Chondrocyte (in vitro differentiated cells): ENCODE data around the gene SEMA3A. TPM values are rescaled to one million over a fixed set of nuclear protein-coding genes. Genes with fewer than 3 reads are reported as not detected.

ENCODE experiments used
- DNase-seq: peaks from one replicate; pipeline ENCODE4 v3.0.0; 2021; ENCODE audit warnings: mixed read lengths, low spot score
- H3K27ac Mint-ChIP-seq: one replicate; pipeline ENCODE4 v1.8.0; 2021; ENCODE audit warnings: mild to moderate bottlenecking, moderate library complexity, mixed read lengths; ENCODE audit not compliant: unreplicated experiment
- H3K27me3 Mint-ChIP-seq: 2 replicates; pipeline ENCODE4 v1.8.0; 2021; ENCODE audit warnings: low read depth, mixed read lengths
- H3K36me3 Mint-ChIP-seq: 2 replicates; pipeline ENCODE4 v1.8.0; 2021; ENCODE audit warnings: low read depth, mixed read lengths
- H3K4me1 Mint-ChIP-seq: 2 replicates; pipeline ENCODE4 v1.8.0; 2021; ENCODE audit warnings: low read depth, mild to moderate bottlenecking, mixed read lengths
- H3K4me3 Mint-ChIP-seq: one replicate; pipeline ENCODE4 v1.8.0; 2021; ENCODE audit warnings: mild to moderate bottlenecking, moderate library complexity, mixed read lengths; ENCODE audit not compliant: unreplicated experiment
- H3K9me3 Mint-ChIP-seq: 2 replicates; pipeline ENCODE4 v1.8.0; 2021; ENCODE audit warnings: low read depth, mixed read lengths
- total RNA-seq: library from RNA; stranded (reverse); gene quantifications from 3 replicates; pipeline ENCODE4 v1.2.1, GENCODE V29; 2021
- TF ChIP-seq, protein P1 (sequence below): fragments of 200-600 bp; sonication (generic); IDR thresholded peaks from 2 replicates; pipeline ENCODE4 v1.5.0; 2021; ENCODE audit warnings: antibody characterized with exemption, mild to moderate bottlenecking, moderate library complexity

SEMA3A gene
- total RNA-seq, 1 donor from 2014 or later = 0.65 TPM

DNA sequence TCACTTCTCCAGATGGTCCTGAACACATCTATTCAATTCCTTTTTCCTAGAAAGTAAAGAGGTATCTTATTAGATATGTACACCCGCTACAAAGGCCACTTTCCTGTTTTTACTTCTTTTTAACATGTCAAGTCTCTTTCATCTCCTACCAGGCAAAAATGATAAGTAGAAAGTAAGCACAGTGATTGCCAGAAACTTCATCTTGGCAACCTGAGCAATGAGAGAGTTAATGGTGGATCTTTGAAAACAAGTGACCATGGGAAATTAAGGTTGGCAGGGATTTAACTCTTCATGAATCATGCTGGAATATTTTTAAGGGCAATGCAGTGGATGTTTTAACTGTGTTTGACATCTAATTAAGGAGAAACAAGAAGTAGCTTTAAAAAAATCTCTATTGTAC is 2.7 kb downstream of the SEMA3A start:
- Mint-ChIP-seq H3K4me3 (no peak overlapping the region), H3K9me3 (no peaks in the 10 kb centered on the region), H3K27ac (no peak overlapping the region), H3K36me3 (no peaks in the 10 kb centered on the region), H3K4me1 (peaks cover 28% of the 10 kb centered on the region), H3K27me3 (peaks cover 2% of the 10 kb centered on the region)
- TF ChIP-seq, protein P1, sequence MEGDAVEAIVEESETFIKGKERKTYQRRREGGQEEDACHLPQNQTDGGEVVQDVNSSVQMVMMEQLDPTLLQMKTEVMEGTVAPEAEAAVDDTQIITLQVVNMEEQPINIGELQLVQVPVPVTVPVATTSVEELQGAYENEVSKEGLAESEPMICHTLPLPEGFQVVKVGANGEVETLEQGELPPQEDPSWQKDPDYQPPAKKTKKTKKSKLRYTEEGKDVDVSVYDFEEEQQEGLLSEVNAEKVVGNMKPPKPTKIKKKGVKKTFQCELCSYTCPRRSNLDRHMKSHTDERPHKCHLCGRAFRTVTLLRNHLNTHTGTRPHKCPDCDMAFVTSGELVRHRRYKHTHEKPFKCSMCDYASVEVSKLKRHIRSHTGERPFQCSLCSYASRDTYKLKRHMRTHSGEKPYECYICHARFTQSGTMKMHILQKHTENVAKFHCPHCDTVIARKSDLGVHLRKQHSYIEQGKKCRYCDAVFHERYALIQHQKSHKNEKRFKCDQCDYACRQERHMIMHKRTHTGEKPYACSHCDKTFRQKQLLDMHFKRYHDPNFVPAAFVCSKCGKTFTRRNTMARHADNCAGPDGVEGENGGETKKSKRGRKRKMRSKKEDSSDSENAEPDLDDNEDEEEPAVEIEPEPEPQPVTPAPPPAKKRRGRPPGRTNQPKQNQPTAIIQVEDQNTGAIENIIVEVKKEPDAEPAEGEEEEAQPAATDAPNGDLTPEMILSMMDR = no peak
- no peak for DNase-seq

DNA sequence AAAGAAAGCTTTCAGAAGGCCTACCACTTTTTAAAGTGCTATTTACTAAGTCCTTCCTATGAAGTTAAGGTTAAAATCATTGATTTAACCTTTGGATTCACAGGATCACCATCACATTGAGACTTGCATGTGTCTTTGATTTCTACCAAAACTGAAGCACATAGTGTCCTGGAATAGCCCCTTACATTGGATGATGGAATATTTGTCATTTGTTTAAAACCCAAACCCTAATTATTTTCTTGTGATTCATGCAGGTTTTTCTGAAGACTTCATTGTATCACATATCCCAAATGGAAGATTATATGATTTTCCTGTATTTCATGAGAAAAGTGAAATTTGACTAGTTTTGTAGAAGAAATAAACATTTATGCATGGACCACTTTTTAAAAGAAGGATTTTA is 3.3 kb downstream of the SEMA3A start:
- H3K4me1 Mint-ChIP-seq = peaks cover 27% of the 10 kb centered on the region
- H3K9me3 Mint-ChIP-seq = no peaks in the 10 kb centered on the region
- peaks cover 2% of the 10 kb centered on the region for H3K27me3 Mint-ChIP-seq
- H3K27ac Mint-ChIP-seq = no peak overlapping the region
- H3K4me3 Mint-ChIP-seq = no peak overlapping the region
- H3K36me3 Mint-ChIP-seq = no peaks in the 10 kb centered on the region
- TF ChIP-seq, protein P1 = no peak
- DNase-seq = no peak

DNA sequence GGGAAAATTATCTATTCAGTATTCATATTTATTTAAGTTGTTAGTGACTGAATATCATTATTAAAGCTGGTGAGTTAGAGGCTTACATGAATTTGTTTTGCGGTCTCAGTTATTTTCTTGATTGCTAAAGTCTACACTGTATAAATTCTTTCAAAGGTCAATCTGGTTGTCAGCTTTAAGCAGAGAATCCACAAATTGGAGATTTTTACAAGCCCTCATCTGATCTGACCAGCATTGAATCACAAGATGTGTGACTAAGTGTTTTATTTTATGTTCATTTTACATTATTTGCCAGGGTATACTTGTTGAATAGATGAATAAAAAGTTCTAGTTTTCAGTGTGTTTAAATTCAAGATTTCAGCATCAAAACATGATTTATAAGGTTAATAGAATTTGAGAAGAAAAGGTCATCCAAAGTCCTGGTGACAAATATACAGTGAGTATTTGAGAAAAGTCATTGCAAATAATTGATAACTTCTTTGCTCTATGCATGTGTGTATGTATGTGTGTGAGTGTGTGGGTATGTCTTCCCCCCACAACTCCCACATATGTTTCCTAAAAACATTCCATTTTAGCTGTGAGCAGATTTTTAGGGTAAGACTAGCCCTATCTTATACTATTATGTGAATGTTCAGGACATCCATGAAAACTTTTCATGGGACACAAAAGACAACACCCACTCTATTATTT is 4.4 kb downstream of the SEMA3A start:
- Mint-ChIP-seq H3K4me3 (no peak overlapping the region), H3K36me3 (no peaks in the 10 kb centered on the region), H3K9me3 (no peaks in the 10 kb centered on the region), H3K27me3 (no peaks in the 10 kb centered on the region), H3K4me1 (peaks cover 17% of the 10 kb centered on the region), H3K27ac (peak overlapping the region; percentile 17)
- TF ChIP-seq, protein P1 = no peak
- no peak for DNase-seq

DNA sequence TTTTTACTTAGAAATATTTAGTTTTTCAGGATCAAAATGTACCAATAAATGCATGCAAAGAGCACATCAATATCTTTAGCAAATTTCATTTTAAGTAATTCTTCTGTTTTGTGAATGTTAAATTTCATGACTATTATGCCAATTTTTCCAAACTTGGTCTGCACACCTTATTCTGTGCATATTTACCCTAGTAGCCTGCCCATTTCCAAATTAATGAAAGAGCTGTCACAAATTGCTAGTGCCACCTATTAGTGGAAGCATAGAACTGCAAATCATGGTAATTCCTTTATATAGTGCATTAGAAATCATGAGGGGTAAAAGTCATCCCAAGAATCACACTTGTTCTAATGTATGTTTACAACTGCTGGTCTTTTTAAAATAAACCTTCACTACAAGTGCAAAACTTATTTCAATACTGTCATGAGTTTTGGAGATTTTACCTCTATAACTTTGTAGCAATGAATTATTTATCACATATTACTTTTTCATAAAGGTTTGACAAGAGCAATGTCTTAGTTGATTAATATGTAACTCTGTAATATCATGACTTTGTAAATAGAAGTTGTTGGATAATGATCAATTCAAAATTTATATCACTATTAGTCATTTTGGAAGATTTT is 5.7 kb downstream of the SEMA3A start:
- H3K36me3 Mint-ChIP-seq = no peaks in the 10 kb centered on the region
- peaks cover 5% of the 10 kb centered on the region for H3K4me1 Mint-ChIP-seq
- no peak overlapping the region for H3K27ac Mint-ChIP-seq
- no peak for DNase-seq
- no peak overlapping the region for H3K4me3 Mint-ChIP-seq
- TF ChIP-seq, protein P1 = peak; percentile 88
- H3K9me3 Mint-ChIP-seq = no peaks in the 10 kb centered on the region
- no peaks in the 10 kb centered on the region for H3K27me3 Mint-ChIP-seq

DNA sequence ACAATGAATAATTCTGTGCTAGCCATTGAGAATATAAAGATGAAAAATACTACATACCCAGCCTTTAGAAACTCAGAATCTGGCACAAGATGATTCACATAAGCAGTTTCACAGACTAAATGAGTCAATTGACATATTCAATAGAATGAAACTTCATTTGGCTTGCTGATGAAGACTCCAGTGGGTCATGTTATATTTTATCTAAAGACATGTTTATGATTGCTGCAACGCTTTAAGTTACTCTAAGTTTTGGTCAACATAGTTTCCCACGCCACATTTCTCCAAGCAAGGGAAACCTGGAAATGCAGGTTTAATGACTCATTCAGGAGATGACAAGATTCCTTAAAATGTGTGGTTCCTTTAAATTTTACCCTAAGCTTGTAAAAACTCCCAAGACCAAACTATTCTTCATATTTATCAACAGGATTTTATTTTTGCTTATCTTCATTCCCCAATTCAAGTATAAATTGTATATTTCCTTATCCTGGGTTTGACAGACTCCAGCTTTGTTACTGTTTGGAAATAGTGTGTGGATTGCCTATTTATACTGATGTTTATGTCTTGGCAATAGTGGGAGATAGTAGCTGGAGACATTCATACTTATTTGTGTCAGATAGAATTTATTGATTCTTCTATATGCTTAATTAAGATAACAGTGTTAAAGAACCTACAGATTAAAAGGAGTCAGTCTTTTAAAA is 6.6 kb downstream of the SEMA3A start:
- TF ChIP-seq, protein P1 = no peak
- Mint-ChIP-seq H3K27ac (no peak overlapping the region), H3K4me1 (peaks cover 5% of the 10 kb centered on the region), H3K27me3 (no peaks in the 10 kb centered on the region), H3K9me3 (no peaks in the 10 kb centered on the region), H3K4me3 (no peak overlapping the region), H3K36me3 (no peaks in the 10 kb centered on the region)
- no peak for DNase-seq
